Breast epithelium (tissue), 3 donors: ENCODE results near the gene SETBP1.

ENCODE experiments used
- POLR2AphosphoS5 ChIP-seq, 3 donors: sonication (generic); formaldehyde crosslinking; IDR thresholded peaks; one replicate each; pipeline ENCODE4 v1.6.1; 2017; ENCODE audit warnings: antibody characterized with exemption in 3 of 3
- TF ChIP-seq, protein P1 (sequence below), 3 donors: fragments of 450-650 bp; IDR thresholded peaks; one replicate each; pipeline ENCODE4 v1.5.1; 2016 to 2017; ENCODE audit warnings: antibody characterized with exemption in 3 of 3, mild to moderate bottlenecking in 3 of 3, moderate library complexity in 3 of 3

DNA sequence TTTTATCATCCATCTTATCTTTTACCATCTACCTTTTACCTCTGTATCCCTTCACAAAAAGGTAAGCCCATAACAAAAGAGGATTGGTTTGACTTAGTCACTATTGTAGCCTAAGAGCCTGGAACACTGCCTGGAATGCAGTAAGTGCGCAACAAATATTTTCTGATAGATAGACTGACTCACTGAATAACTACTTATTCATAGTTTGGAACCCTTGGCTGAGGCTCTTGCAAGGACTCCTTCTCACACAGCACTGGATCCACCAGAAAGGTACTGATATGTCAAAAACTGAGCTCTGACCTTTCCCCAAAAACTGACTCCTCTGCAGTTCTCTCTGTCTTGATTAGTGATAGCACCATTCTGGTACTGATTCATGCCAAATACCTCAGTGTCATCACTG is 426.7 kb downstream of the SETBP1 start:
- no peak for TF ChIP-seq POLR2AphosphoS5 (IDR thresholded peaks at IDR 0.05)
- TF ChIP-seq, protein P1, sequence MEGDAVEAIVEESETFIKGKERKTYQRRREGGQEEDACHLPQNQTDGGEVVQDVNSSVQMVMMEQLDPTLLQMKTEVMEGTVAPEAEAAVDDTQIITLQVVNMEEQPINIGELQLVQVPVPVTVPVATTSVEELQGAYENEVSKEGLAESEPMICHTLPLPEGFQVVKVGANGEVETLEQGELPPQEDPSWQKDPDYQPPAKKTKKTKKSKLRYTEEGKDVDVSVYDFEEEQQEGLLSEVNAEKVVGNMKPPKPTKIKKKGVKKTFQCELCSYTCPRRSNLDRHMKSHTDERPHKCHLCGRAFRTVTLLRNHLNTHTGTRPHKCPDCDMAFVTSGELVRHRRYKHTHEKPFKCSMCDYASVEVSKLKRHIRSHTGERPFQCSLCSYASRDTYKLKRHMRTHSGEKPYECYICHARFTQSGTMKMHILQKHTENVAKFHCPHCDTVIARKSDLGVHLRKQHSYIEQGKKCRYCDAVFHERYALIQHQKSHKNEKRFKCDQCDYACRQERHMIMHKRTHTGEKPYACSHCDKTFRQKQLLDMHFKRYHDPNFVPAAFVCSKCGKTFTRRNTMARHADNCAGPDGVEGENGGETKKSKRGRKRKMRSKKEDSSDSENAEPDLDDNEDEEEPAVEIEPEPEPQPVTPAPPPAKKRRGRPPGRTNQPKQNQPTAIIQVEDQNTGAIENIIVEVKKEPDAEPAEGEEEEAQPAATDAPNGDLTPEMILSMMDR (IDR thresholded peaks at IDR 0.05): no peak
